ENCODE data around the gene HCST.

DNA sequence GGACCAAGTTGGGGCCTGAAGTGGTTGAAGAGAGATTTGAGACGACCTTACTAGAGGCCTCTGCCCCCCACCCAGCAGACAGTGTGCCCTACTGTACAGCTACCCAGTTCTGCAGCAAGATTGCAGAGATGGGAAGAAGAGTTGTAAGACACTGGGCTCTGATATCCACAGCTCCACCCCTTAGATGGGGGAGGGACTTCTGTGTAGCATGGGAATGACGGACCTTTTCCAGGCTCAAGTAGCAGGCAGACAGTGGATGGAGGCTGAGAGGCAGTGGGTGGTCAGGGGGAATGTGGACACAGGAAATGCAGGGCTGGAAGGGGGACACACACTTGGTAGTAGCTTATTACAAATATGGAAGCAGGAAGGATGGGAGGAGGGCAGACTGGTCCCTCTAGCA is 46.8 kb downstream of the HCST start:
- TF ChIP-seq POLR2A (IDR thresholded peaks at IDR 0.05; ENCODE audit: low read depth, low read length) (no peak), TAF1 (IDR thresholded peaks at IDR 0.05; ENCODE audit: borderline replicate concordance, low read depth, low read length) (no peak), POLR2AphosphoS5 (IDR thresholded peaks at IDR 0.05; ENCODE audit: low read depth, low read length) (no peak)

Data from GM12892 (cell line).